C4-2B (cell line): ENCODE data around the gene TMX1.

Experiments used
- ZFX ChIP-seq: fragments of 450-650 bp; IDR thresholded peaks from 2 replicates; pipeline ENCODE4 v1.6.1; 2017
- TF ChIP-seq, protein P1 (sequence below): fragments of 450-650 bp; conservative IDR thresholded peaks from 2 replicates; pipeline ENCODE4 v1.5.1; 2017; ENCODE audit warnings: mild to moderate bottlenecking

- TF ChIP-seq, protein P1, sequence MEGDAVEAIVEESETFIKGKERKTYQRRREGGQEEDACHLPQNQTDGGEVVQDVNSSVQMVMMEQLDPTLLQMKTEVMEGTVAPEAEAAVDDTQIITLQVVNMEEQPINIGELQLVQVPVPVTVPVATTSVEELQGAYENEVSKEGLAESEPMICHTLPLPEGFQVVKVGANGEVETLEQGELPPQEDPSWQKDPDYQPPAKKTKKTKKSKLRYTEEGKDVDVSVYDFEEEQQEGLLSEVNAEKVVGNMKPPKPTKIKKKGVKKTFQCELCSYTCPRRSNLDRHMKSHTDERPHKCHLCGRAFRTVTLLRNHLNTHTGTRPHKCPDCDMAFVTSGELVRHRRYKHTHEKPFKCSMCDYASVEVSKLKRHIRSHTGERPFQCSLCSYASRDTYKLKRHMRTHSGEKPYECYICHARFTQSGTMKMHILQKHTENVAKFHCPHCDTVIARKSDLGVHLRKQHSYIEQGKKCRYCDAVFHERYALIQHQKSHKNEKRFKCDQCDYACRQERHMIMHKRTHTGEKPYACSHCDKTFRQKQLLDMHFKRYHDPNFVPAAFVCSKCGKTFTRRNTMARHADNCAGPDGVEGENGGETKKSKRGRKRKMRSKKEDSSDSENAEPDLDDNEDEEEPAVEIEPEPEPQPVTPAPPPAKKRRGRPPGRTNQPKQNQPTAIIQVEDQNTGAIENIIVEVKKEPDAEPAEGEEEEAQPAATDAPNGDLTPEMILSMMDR = no peak
- no peak for TF ChIP-seq ZFX
Measured at GRCh38 chr14:51248016-51248987, 8.3 kb downstream of the TMX1 start.
